Skin of body (tissue), 2 donors: ENCODE measurements around the gene TSPAN5. TPM values are rescaled to one million over a fixed set of nuclear protein-coding genes. Genes with fewer than 3 reads are reported as not detected.
"Not testable (repeated sequence)": the region's sequence is repeated elsewhere in the genome, so short reads cannot be mapped to it uniquely, and the experiment has no call there.

Experiments
- DNase-seq: peaks from one replicate; lab custom pipeline; 2025; lab: John Stamatoyannopoulos, UW
- total RNA-seq: library from RNA; depleted of rRNA; stranded (reverse); fragments of >200 nt; gene quantifications from one replicate; pipeline ENCODE4 v1.2.3, GENCODE V29; 2014

TSPAN5 gene
- total RNA-seq, 1 donor from 2014 or later: 18.3 TPM

DNA sequence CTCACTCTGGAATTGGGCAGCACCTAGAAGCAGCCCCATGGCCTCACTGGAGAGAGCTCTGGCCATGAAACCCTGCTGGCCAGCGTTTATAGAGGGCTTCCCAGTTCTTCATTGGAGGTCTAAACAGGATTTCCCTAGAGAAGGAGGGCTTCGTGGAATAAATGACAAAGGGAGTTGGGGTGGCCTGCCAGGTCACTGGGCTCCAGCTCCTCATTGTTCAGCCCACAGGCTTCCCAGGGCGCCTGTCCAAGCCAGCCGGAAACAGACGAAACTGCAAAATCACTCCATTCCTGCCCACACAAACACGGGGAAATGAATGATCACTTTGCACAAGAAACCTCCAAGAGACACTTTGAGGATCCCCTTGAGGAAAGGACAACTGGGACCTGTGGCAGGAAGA is 189.7 kb downstream of the TSPAN5 start:
- DNase-seq: peak; percentile 42

DNA sequence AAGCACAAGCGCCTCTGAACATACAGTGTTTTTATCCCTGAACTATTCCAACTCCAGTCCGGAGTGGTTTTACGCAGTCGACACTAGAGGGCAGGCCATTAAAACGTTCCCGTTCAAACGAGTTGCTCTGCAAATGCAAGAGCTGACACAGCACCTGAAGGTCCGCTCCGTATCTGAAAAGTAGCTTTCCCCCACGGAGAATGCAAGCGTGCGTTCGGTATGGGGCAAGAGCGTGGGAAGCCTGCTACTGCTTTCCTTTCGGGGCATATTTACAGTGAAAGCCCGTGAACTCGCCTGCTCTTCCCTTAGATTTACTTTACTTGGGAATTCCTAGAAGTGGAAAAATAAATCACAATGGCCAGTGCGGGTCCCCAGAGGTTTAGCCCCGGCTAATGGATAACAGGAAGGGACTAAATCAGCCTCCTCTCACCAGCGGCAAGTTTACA is 190.8 kb downstream of the TSPAN5 start:
- peak; percentile 85 for DNase-seq

DNA sequence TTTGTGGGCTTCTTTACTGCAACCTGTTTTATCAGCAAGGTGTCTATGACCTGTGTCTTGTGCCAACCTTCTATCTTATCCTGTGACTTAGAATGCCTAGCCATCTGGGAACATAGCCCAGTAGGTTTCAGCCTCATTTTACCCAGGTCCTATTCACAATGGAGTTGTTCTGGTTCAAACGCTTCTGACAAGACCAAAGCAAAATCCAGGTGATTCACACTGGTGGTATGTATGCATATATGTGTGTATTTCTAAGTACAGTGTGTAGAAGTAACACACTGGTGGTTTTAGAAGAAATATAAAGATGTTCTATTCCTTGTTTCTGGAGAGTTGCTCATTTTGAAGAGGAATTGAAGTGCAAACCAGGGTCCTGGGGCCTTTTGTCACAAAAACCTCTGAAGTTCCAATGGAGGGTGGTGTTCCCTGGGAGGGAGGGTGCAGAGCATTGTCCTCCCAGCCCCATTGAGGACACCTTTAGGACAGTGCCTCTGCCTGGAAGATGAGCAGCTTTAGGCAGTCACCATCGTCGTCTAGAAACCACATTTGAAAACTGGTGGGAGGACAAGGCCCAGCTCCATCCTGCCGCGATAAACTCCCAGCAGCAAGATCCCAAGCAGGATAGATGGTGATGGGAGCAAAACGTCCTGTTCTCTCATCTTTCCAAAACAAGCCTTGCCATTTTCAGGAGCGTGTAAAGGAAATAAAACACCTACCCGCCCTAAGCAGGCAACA is 191.4 kb downstream of the TSPAN5 start:
- no peak for DNase-seq

DNA sequence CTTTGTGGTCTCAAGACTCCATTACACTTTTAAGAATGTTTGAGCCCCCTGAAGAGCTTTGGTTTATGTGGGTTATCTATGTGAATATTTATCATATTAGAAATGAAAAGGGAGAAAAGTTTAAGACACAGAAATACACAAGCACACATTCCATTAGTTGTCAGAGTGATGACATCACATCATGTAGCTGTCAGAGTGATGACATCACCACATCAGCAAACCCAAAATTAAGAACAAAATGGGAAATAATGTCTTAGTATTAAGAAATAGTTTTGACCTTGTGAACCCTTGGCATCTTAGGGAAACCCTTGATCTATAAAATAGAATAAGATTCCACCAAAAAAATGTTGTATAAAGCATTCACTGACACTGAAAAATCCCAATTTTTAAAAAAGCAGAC is 195.9 kb downstream of the TSPAN5 start:
- no peak for DNase-seq

DNA sequence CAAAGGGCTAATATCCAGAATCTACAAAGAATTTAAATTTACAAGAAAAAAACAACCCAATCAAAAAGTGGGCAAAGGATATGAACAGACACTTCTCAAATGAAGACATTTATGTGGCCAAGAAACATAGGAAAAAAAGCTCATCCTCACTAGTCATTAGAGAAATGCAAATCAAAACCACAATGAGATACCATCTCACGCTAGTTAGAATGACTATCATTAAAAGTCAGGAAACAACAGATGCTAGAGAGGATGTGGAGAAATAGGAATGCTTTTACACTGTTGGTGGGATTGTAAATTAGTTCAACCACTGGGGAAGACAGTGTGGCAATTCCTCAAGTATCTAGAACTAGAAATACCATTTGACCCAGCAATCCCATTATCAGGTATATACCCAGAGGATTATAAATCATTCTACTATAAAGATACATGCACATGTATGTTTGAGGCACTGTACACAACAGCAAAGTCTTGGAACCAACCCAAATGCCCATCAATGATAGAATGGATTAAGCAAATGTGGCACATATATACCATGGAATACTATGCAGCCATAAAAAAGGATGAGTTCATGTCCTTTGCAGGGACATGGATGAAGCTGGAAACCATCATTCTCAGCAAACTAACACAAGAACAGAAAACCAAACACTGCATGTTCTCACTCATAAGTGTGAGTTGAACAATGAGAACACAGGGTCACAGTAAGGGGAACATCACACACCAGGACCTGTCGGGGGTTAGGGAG is 197.1 kb downstream of the TSPAN5 start:
- DNase-seq: not testable (repeated sequence)

DNA sequence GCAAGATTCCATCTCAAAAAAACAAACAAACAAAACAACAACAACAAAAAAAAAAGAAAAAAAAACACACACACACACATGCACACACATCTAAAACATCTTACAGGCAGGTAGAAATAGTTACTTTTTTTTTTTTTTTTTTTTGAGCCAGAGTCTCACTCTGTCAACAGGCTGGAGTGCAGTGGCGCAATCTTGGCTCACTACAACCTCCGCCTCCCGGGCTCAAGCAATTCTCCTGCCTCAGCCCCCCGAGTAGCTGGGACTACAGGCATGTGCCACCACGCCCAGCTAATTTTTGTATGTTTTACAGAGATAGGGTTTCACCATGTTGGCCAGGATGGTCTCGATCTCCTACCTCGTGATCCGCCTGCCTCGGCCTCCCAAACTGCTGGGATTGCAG is 201.0 kb downstream of the TSPAN5 start:
- not testable (repeated sequence) for DNase-seq

DNA sequence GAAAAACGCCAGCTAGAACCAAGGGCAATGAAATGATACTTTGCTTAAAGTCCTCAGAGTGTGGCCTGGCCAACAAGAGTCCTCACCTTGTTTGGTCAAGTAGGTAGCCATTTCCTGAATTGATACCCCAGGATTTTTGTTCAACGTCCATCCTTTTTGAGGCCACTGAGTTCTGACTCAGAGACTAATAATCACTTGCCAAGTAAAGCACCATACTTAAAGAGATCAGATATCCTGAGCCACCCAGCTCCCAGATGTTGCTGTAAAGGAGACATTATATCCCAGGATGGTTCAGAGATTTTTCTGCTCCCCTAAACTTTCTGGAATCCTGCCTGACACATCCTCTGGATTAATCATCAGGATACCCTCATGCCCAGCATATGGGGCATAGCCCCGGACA is 206.3 kb downstream of the TSPAN5 start:
- no peak for DNase-seq

DNA sequence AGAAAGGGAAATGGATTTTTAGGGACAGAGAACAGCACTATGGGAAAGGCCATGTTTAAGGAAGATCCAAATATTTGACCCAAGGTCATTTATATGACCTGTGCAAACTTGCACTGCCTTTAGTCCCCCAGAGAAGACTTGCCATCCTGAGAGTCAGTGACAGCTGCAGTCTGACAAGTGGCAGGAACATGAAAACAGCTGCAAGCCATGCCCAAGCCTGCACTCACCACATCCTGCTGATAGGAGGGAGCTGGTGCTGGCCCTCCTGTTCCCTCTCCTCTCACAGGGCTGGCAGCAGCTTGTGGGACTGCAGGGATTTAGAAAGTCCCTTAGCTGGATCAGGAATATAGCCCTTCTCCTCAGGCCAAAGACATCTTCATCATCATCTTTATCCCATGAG is 209.5 kb downstream of the TSPAN5 start:
- peak; percentile 4 for DNase-seq

DNA sequence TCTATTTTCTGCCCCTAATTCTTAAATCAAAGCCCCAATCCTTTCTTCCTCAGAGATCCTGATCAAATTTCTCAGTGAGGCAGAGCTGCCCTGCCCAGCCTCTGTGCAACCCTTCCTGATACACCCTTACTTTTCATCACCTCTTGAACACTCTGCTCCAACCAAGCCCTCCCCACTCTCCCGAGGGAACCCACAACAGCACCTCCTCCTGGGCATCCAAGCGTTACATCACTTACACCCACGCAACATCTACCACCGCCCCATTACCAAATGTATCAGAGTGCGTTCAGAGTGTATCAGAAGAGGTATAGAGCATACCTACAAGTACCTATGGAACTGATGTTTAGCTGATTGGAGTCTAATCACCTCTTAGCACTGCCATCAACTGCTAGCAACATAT is 210.8 kb downstream of the TSPAN5 start:
- DNase-seq: no peak

DNA sequence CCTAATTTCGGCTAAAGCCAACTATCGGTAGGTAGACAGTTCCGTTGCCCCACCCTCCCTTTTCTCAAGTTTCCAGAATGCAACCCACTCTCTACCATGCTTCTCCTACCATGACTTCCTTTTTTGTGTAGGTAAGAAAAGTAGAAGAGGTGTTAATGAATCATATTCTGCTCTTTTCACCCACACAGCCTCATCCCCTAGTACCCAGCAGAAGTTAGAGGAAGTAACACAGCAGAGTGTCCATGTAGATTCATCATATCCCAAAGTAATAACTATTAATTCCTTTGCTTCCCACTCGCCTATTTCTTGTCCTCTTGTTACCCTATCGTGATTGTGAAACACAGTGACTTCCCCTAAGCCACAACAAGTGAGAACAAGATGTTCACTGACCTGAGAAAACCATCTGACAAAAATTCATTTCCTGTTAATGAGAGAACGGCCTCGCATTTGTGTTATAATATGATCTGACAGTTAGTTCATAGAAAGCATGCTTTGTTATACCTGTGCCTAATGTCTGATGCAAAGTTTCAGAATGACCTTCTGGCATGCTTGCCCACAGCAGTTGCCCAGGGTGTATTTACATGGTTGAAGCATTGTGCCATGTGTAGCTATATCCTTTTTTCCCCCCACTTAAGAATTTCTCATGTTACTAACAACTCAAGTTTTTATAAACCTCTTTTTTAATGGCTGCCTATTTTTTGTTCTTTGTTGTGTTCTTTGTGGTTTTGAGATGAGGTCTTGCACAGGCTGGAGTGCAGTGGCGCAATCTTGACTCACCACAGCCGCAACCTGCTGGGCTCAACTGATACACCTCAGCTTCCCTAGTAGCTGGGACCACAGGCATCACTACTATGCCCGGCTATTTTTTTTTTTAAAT is 211.7 kb downstream of the TSPAN5 start:
- no peak for DNase-seq

DNA sequence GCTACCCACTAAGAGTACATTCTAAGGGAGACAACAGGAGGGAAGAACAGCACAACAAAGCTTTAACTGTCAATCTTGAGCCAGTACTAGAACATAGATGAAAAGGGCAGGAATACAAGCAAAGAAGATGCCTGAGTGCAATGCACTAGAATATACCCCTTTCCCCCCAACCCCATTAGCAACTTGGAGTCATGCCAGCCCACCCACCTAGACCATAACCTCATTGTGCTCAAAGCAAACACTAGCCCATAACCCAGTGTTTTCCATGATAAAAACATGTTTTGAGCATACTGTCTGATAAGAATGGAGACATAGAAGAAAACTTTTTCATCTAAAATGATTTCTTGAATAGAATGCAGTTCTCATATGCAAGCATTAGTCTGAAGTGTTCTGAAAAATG is 214.0 kb downstream of the TSPAN5 start:
- no peak for DNase-seq

DNA sequence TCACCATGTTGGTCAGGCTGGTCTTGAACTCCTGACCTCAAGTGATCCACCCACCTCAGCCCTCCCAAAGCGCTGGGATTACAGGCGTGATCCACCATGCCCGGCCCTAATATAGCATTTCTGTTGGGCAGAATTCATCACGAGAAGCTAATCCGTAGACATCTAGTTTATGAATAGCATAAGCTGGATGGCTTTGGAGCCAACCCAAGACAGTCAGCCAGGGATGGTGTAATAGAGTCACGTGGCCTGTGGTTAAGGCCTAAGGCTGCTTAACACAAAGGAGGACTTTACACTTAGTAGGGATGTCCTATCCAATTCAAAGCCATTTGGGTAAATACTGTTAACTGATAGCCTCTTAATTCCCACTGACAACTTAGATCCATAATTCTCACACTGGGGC is 223.6 kb downstream of the TSPAN5 start:
- DNase-seq: no peak

DNA sequence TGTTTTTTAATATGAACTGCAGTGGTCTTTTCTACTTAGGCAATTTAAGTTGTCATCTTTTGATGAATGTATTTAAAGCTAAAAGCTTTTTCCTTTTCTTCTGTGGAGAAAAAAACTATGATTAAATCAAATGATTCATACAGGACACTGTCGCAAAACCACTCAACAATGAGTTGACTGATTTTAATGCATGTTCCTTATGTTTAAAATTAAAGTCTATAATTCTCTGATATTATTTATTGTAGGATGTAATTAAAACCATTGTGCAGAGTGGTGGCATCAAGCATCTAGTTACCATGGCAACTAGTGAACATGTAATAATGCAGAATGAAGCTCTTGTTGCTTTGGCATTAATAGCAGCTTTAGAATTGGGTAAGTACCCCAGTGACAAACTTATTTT is 224.7 kb downstream of the TSPAN5 start:
- DNase-seq: no peak

DNA sequence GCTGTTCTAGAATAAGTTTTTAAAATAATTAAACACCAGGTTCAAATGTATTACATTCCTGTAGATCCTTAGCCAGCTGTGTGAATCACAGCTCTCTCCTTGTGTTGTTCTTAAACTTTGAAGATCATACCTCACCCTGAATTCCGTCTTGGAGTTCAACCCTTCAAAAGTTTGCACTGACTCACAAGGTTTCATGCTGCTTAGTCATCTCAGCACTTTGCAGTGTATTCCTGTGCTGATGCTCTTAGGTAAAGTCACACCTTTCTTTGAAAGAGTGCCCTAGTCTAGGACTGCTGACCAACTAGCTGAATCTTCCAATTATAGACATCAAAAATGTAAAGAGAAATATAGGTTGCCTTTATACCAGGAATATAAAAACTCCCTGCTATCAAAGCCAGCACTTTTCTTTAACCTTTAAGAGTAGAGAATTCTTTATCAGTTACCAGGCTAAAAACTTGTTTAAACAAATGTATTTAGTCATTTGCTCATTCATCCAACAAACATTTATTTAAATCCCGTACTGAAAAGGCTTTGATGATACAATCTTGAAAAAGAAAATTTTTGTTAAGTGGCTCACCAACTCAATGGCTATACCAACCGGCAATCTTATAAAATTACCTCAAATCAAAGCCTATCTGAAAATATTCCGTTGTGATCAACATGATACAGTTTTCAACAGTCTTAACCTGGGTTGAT is 227.6 kb downstream of the TSPAN5 start:
- DNase-seq: no peak

DNA sequence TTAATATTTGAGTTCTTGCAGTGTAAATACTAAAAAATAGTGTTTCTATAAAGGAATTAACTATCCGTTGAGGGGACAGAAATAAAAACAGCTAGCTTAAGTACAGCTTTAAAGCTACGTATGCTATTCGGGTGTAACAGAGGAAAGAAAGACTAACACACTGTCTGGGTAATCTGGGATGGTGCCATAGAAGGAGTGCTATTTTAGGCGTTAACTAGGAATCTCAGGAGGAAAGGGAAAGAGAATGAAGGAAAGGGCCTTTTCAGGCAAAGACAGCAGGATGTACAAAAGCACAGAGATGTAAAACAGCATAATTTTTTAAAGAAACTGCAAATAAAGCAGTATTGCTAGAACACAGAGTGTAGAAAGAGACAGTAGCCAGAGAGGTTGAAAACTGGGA is 235.4 kb downstream of the TSPAN5 start:
- no peak for DNase-seq

DNA sequence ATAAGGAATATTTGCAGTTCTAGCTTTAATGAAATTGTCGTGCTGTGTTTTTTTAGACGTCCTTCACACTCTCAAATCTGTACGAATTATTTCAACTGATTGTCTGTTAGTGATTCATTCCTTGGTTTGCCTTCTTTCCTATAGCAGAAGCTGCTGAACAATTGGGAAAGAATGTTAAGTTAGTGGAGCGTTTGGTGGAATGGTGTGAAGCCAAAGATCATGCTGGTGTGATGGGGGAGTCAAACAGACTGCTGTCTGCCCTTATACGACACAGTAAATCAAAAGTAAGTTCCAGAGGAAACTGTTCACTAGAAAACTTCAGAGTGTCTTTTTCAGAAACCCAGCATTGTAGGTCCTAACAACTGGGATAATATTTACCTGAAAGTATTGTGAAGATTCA is 237.3 kb downstream of the TSPAN5 start:
- DNase-seq: no peak
